Left renal pelvis (tissue), 4 donors: ENCODE data around the gene TPSG1. TPM values are rescaled to one million over a fixed set of nuclear protein-coding genes. Genes with fewer than 3 reads are reported as not detected.
"Not testable (repeated sequence)": the region's sequence is repeated elsewhere in the genome, so short reads cannot be mapped to it uniquely, and the experiment has no call there.

Experiments
- DNase-seq, 4 donors: peaks; one replicate each; pipeline ENCODE4 v3.0.0-alpha.2; 2013; ENCODE audit warnings: low read depth in 4 of 4, low spot score in 3 of 4
- polyA plus RNA-seq, 4 donors: library from polyadenylated mRNA; unstranded; fragments of 120-200 nt; gene quantifications; one replicate each; pipeline ENCODE4 v1.2.1, GENCODE V29; 2013; ENCODE audit not compliant: insufficient read length in 4 of 4

TPSG1 gene
- polyA plus RNA-seq, 4 donors = 0.30 to 1.1 (median 0.50) TPM

GRCh38 chr16:1232049-1232748, 7.1 kb upstream of the TPSG1 start:
- not testable (repeated sequence) for DNase-seq

- not testable (repeated sequence) for DNase-seq
Measured at GRCh38 chr16:1231301-1231700, 6.2 kb upstream of the TPSG1 start.

GRCh38 chr16:1230471-1231212, 5.6 kb upstream of the TPSG1 start:
- DNase-seq = not testable (repeated sequence)

- not testable (repeated sequence) for DNase-seq
Measured at GRCh38 chr16:1230084-1230470, 5.0 kb upstream of the TPSG1 start, which contains the start of gene TPSB2. TPSB2 (minus strand) TSS chr16:1230184; CDS start chr16:1229951, 233 bp downstream.

GRCh38 chr16:1229476-1229875, 4.4 kb upstream of the TPSG1 start:
- not testable (repeated sequence) for DNase-seq

- not testable (repeated sequence) for DNase-seq
Measured at GRCh38 chr16:1228227-1228626, 3.2 kb upstream of the TPSG1 start.

GRCh38 chr16:1226692-1227091, 1.6 kb upstream of the TPSG1 start:
- not testable (repeated sequence) for DNase-seq

GRCh38 chr16:1225728-1226311, 752 bp upstream of the TPSG1 start:
- DNase-seq = not testable (repeated sequence)

GRCh38 chr16:1224558-1224957, 510 bp downstream of the TPSG1 start:
- no peak for DNase-seq

- no peak for DNase-seq
Measured at GRCh38 chr16:1223355-1224214, 1.5 kb downstream of the TPSG1 start.

GRCh38 chr16:1222553-1223354, 2.3 kb downstream of the TPSG1 start:
- no peak for DNase-seq

GRCh38 chr16:1221628-1222552, 3.2 kb downstream of the TPSG1 start:
- no peak for DNase-seq

GRCh38 chr16:1220841-1221627, 4.0 kb downstream of the TPSG1 start:
- DNase-seq = no peak

GRCh38 chr16:1220098-1220728, 4.9 kb downstream of the TPSG1 start:
- DNase-seq = no peak

GRCh38 chr16:1218930-1219611, 6.0 kb downstream of the TPSG1 start:
- DNase-seq = no peak

- DNase-seq = no peak
Measured at GRCh38 chr16:1218061-1218929, 6.8 kb downstream of the TPSG1 start.
